Measurements from ENCODE around the gene OGT.

The OGT gene

GRCh38 chrX:71515038-71515396, 17.9 kb upstream of the OGT start:
- no peaks in the 10 kb centered on the region for H3K9me3 ChIP-seq (ENCODE audit: severe bottlenecking)
- no peak for DNase-seq
- H3K36me3 ChIP-seq, result no peaks in the 10 kb centered on the region
- H3K4me3 ChIP-seq (ENCODE audit: low read depth, low read length), result no peak overlapping the region
- peaks cover 15% of the 10 kb centered on the region for H3K27me3 ChIP-seq (ENCODE audit: insufficient read depth, low read depth, severe bottlenecking)
- no peak overlapping the region for H3K27ac ChIP-seq
- TF ChIP-seq CTCF (IDR thresholded peaks at IDR 0.05; ENCODE audit: low read depth, low read length), result no peak

DNA sequence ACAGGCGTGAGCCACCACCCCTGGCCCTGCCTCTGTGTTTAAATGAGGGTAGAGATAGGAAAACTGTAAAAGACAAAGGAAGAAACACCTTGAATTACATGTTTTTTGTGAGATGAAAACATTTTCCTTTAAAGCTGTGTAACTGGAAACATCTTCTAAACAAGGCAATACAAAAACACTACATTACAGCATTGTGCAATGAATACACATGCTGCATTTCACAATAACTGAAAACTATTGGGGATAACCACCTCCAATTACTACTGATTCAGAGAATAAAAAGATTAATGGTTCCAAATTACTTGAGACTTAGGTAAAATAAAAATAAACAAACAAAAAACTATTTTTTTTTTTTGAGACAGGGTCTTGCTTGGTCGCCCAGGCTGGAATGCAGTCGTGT, 7.6 kb upstream of the OGT start:
- no peak overlapping the region for H3K4me3 ChIP-seq (ENCODE audit: low read depth, low read length)
- H3K27ac ChIP-seq, result no peak overlapping the region
- H3K36me3 ChIP-seq, result no peaks in the 10 kb centered on the region
- H3K27me3 ChIP-seq (ENCODE audit: insufficient read depth, low read depth, severe bottlenecking), result no peaks in the 10 kb centered on the region
- no peak for TF ChIP-seq CTCF (IDR thresholded peaks at IDR 0.05; ENCODE audit: low read depth, low read length)
- H3K9me3 ChIP-seq (ENCODE audit: severe bottlenecking), result no peaks in the 10 kb centered on the region
- DNase-seq, result no peak

- DNase-seq, result no peak
- H3K9me3 ChIP-seq (ENCODE audit: severe bottlenecking), result no peaks in the 10 kb centered on the region
- peak overlapping the region; percentile 57 for H3K27ac ChIP-seq
These were observed 689 bp upstream of the OGT start for GRCh38 chrX:71532078-71532752.

GRCh38 chrX:71533516-71533850, 579 bp downstream of the OGT start:
- no peaks in the 10 kb centered on the region for H3K9me3 ChIP-seq (ENCODE audit: severe bottlenecking)
- no peak for TF ChIP-seq CTCF (IDR thresholded peaks at IDR 0.05; ENCODE audit: low read depth, low read length)
- peaks cover 8% of the 10 kb centered on the region for H3K27me3 ChIP-seq (ENCODE audit: insufficient read depth, low read depth, severe bottlenecking)
- H3K27ac ChIP-seq, result peak overlapping the region; percentile 89
- H3K4me3 ChIP-seq (ENCODE audit: low read depth, low read length), result peak overlapping the region; percentile 60
- peaks cover 7% of the 10 kb centered on the region for H3K36me3 ChIP-seq
- DNase-seq, result no peak

More at GRCh38 chrX:71532078-71532752, 689 bp upstream of the OGT start:
- Histone ChIP-seq H3K4me3 (ENCODE audit: low read depth, low read length) (peak overlapping the region; percentile 60), H3K27me3 (ENCODE audit: insufficient read depth, low read depth, severe bottlenecking) (peaks cover 2% of the 10 kb centered on the region), H3K36me3 (no peaks in the 10 kb centered on the region)
- TF ChIP-seq CTCF (IDR thresholded peaks at IDR 0.05; ENCODE audit: low read depth, low read length), result no peak

- H3K27me3 ChIP-seq (ENCODE audit: insufficient read depth, low read depth, severe bottlenecking), result peaks cover 8% of the 10 kb centered on the region
- peak overlapping the region; percentile 60 for H3K4me3 ChIP-seq (ENCODE audit: low read depth, low read length)
- no peaks in the 10 kb centered on the region for H3K9me3 ChIP-seq (ENCODE audit: severe bottlenecking)
- H3K36me3 ChIP-seq, result peaks cover 7% of the 10 kb centered on the region
- no peak for TF ChIP-seq CTCF (IDR thresholded peaks at IDR 0.05; ENCODE audit: low read depth, low read length)
- DNase-seq, result peak; percentile 45
- peak overlapping the region; percentile 89 for H3K27ac ChIP-seq
These were observed 1.1 kb downstream of the OGT start for GRCh38 chrX:71533851-71534561.

Data from WERI-Rb-1 (cell line).